ENCODE measurements around the gene KAT6B. TPM values are rescaled to one million over a fixed set of nuclear protein-coding genes. Genes with fewer than 3 reads are reported as not detected.

Gene KAT6B
- total and polyA plus RNA-seq, 2 of the 8 experiments (the other 6 are each of a cell fraction or from before 2014, with no cell fraction given): 7.3 to 30.8 TPM

DNA sequence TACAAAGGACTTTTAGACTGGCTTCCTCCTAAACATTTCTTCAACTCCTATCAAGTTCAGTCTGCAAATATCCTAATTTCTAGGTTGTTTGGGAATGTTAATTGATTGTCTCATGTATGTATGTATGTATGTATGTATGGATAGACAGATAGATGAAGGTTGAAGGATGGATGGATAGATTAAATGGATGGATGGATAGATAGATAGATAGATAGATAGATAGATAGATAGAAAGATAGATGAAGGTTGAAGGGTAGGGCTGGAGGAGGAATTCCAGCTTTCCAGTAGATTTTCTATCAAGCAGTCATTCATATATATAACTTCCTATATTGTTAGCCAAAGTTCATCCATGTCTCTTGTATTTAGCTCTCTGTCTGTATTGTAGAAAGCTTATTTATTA is 85.8 kb downstream of the KAT6B start:
- H3K4ac ChIP-seq (replicated peaks; ENCODE audit: insufficient read length, low read depth, low read length): no peak overlapping the region
- ChIA-PET CTCF (ENCODE audit: partially characterized antibody) (interaction anchor here (1.1 kb wide), 1 partner anchor 10 kb away, joined by 3 read pairs; no protein-coding TSS in a partner anchor), POLR2A (ENCODE audit: partially characterized antibody) (interaction anchor here (0.7 kb wide), 1 partner anchor 320 kb away, joined by 3 read pairs; no protein-coding TSS in a partner anchor)
- no peak overlapping the region for H4K91ac ChIP-seq (replicated peaks; ENCODE audit: insufficient read length, low read length)
- no peak overlapping the region for H4K8ac ChIP-seq (ENCODE audit: extremely low read depth, insufficient read depth, low read length)
- no peaks in the 10 kb centered on the region for H3K36me3 ChIP-seq (ENCODE audit: control insufficient read depth in 2 of 4, insufficient read depth in 4 of 4, low read length in 3 of 4)
- no peak overlapping the region for H2BK12ac ChIP-seq (ENCODE audit: low read depth, low read length)
- H2BK20ac ChIP-seq (ENCODE audit: low read length): no peak overlapping the region
- FAIRE-seq (no peak), DNase-seq (ENCODE audit: low read depth in 1 of 2, low spot score in 2 of 2) (no peak)
- H3K27me3 ChIP-seq (replicated peaks in 1 of 4; ENCODE audit: control insufficient read depth in 3 of 4, extremely low read depth in 1 of 4, insufficient read depth in 3 of 4, low read length in 3 of 4): no peaks in the 10 kb centered on the region
- no peak overlapping the region for H3K4me2 ChIP-seq (ENCODE audit: insufficient read depth in 1 of 2, low read depth in 2 of 2, low read length in 2 of 2)
- no peak overlapping the region for H3K23ac ChIP-seq (ENCODE audit: insufficient read length)
- no peaks in the 10 kb centered on the region for H3K23me2 ChIP-seq (ENCODE audit: low read depth, low read length)
- no peak overlapping the region for H3K4me3 ChIP-seq (ENCODE audit: extremely low read depth in 1 of 4, insufficient read depth in 2 of 4, low read depth in 3 of 4, low read length in 4 of 4)
- no peak overlapping the region for H2BK15ac ChIP-seq (ENCODE audit: low read length)
- H2BK120ac ChIP-seq (replicated peaks; ENCODE audit: low read depth, low read length): no peak overlapping the region
- H3K79me2 ChIP-seq (ENCODE audit: control insufficient read depth in 1 of 2, insufficient read depth in 2 of 2, low read length in 2 of 2): peaks cover 3 to 12% of the 10 kb centered on the region in 2 experiments; a peak in 2 of 4 replicates
- H4K5ac ChIP-seq (ENCODE audit: insufficient read length, low read depth, low read length): no peak overlapping the region
- no peaks in the 10 kb centered on the region for H3K4me1 ChIP-seq (replicated peaks in 1 of 4; ENCODE audit: control insufficient read depth in 3 of 4, insufficient read depth in 4 of 4, low read length in 3 of 4)
- H2BK5ac ChIP-seq (ENCODE audit: low read depth, low read length): no peak overlapping the region
- no peak overlapping the region for H2AFZ ChIP-seq (ENCODE audit: low read length)
- H3K79me1 ChIP-seq (ENCODE audit: low read depth, low read length): peaks cover 3% of the 10 kb centered on the region
- peaks cover 0 to 2% of the 10 kb centered on the region in 2 experiments for H4K20me1 ChIP-seq (replicated peaks in 1 of 2; ENCODE audit: control insufficient read depth in 1 of 2, insufficient read depth in 2 of 2, low read length in 2 of 2)
- no peak overlapping the region for H3K56ac ChIP-seq (replicated peaks; ENCODE audit: insufficient read length, low read depth, low read length)
- H3K9ac ChIP-seq (replicated peaks in 1 of 4; ENCODE audit: extremely low read depth in 1 of 4, low read depth in 3 of 4, low read length in 3 of 4): no peak overlapping the region
- H3K9me3 ChIP-seq (ENCODE audit: insufficient read depth in 2 of 2, low read depth in 1 of 2, low read length in 1 of 2): no peaks in the 10 kb centered on the region
- no peak overlapping the region for H3K14ac ChIP-seq (ENCODE audit: insufficient read length)
- no peak overlapping the region for H2AK5ac ChIP-seq (ENCODE audit: low read depth, low read length)
- H3K27ac ChIP-seq (ENCODE audit: low read depth, low read length): no peak overlapping the region
- no peak overlapping the region for H3K18ac ChIP-seq (ENCODE audit: extremely low read depth, low read length)
- TF ChIP-seq POLR2AphosphoS5 (IDR thresholded peaks at IDR 0.05; ENCODE audit: low read depth, low read length) (no peak), CHD2 (IDR thresholded peaks at IDR 0.05; ENCODE audit: low read length) (no peak), EP300 (IDR thresholded peaks at IDR 0.05; ENCODE audit: borderline replicate concordance in 1 of 2, low read depth in 2 of 2, low read length in 2 of 2) (no peak), SIRT6 (IDR thresholded peaks at IDR 0.05; ENCODE audit: low read length) (no peak), CBX5 (IDR thresholded peaks at IDR 0.05; ENCODE audit: low read depth, low read length) (no peak), SUZ12 (IDR thresholded peaks at IDR 0.05; ENCODE audit: low read length) (no peak), KDM4A (IDR thresholded peaks at IDR 0.05; ENCODE audit: low read depth, low read length, severe bottlenecking) (no peak), RBBP5 (IDR thresholded peaks at IDR 0.05; ENCODE audit: borderline replicate concordance, low read depth, low read length) (no peak), ZNF274 (IDR thresholded peaks at IDR 0.05; ENCODE audit: borderline replicate concordance, extremely low read depth, low read length) (no peak), MAFK (IDR thresholded peaks at IDR 0.05; ENCODE audit: low read depth, low read length) (no peak), TBP (IDR thresholded peaks at IDR 0.05; ENCODE audit: low read depth, low read length) (no peak), GTF2F1 (IDR thresholded peaks at IDR 0.05; ENCODE audit: borderline replicate concordance, low read depth, low read length) (no peak), POLR2A (IDR thresholded peaks at IDR 0.05; ENCODE audit: control extremely low read depth in 1 of 2, low read depth in 2 of 2, low read length in 2 of 2) (no peak), SP4 (IDR thresholded peaks at IDR 0.05; ENCODE audit: low read length) (no peak), ASH2L (IDR thresholded peaks at IDR 0.05; ENCODE audit: low read length) (no peak)
- TF ChIP-seq, protein P1, sequence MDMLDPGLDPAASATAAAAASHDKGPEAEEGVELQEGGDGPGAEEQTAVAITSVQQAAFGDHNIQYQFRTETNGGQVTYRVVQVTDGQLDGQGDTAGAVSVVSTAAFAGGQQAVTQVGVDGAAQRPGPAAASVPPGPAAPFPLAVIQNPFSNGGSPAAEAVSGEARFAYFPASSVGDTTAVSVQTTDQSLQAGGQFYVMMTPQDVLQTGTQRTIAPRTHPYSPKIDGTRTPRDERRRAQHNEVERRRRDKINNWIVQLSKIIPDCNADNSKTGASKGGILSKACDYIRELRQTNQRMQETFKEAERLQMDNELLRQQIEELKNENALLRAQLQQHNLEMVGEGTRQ (IDR thresholded peaks at IDR 0.05; ENCODE audit: low read length): no peak

Measured in H1 (cell line).